GM06990 (cell line): ENCODE results near the gene SOX12.
A peak's percentile ranks its signal among the peaks of the same experiment; 100 is the strongest.

Experiments used
- DNase-seq: peaks from one replicate; pipeline ENCODE4 v3.0.0-alpha.2; 2011; ENCODE audit not compliant: insufficient read length; ENCODE audit errors: extremely low read depth
- H3K27me3 ChIP-seq: replicated peaks from 2 replicates; pipeline ENCODE4 v1.6.0; 2011; ENCODE audit warnings: low read length; ENCODE audit not compliant: control insufficient read depth, insufficient read depth
- H3K36me3 ChIP-seq: 2 replicates; pipeline ENCODE4 v1.5.1; 2011; ENCODE audit warnings: low read length; ENCODE audit not compliant: control insufficient read depth, insufficient read depth
- H3K4me3 ChIP-seq: replicated peaks from 2 replicates; pipeline ENCODE4 v1.5.1; 2011; ENCODE audit warnings: low read depth, mild to moderate bottlenecking, control low read depth, low read length
- CTCF ChIP-seq: IDR thresholded peaks from 2 replicates; pipeline ENCODE4 v1.5.1; 2011; ENCODE audit warnings: low read length, control low read depth, mild to moderate bottlenecking, inconsistent platforms; ENCODE audit not compliant: insufficient read depth, poor library complexity, severe bottlenecking

SOX12 gene

GRCh38 chr20:309306-309840, 16.0 kb upstream of the SOX12 start:
- no peak for DNase-seq
- H3K27me3 ChIP-seq = no peaks in the 10 kb centered on the region
- H3K4me3 ChIP-seq = no peak overlapping the region
- H3K36me3 ChIP-seq = no peaks in the 10 kb centered on the region
- no peak for TF ChIP-seq CTCF

GRCh38 chr20:309841-310644, 15.3 kb upstream of the SOX12 start:
- TF ChIP-seq CTCF = no peak
- DNase-seq = peak; percentile 88
- Histone ChIP-seq H3K27me3 (no peaks in the 10 kb centered on the region), H3K4me3 (no peak overlapping the region; the same call in 1 of the 2 replicates), H3K36me3 (no peaks in the 10 kb centered on the region)

GRCh38 chr20:310645-311044, 14.7 kb upstream of the SOX12 start:
- Histone ChIP-seq H3K4me3 (peak overlapping the region; percentile 18; the same call in 1 of the 2 replicates), H3K36me3 (no peaks in the 10 kb centered on the region), H3K27me3 (no peaks in the 10 kb centered on the region)
- no peak for DNase-seq
- no peak for TF ChIP-seq CTCF

- no peak for TF ChIP-seq CTCF
- DNase-seq = no peak
- H3K27me3 ChIP-seq = no peaks in the 10 kb centered on the region
- no peaks in the 10 kb centered on the region for H3K36me3 ChIP-seq
- H3K4me3 ChIP-seq = no peak overlapping the region
Measured at GRCh38 chr20:311609-312008, 13.7 kb upstream of the SOX12 start.

GRCh38 chr20:312067-312466, 13.3 kb upstream of the SOX12 start:
- Histone ChIP-seq H3K4me3 (no peak overlapping the region), H3K36me3 (no peaks in the 10 kb centered on the region), H3K27me3 (no peaks in the 10 kb centered on the region)
- no peak for TF ChIP-seq CTCF
- no peak for DNase-seq
